Measurements from ENCODE around the gene OR4E2.
A peak's percentile ranks its signal among the peaks of the same experiment; 100 is the strongest.
"Not testable (repeated sequence)": the region's sequence is repeated elsewhere in the genome, so short reads cannot be mapped to it uniquely, and the experiment has no call there.

Gene OR4E2

DNA sequence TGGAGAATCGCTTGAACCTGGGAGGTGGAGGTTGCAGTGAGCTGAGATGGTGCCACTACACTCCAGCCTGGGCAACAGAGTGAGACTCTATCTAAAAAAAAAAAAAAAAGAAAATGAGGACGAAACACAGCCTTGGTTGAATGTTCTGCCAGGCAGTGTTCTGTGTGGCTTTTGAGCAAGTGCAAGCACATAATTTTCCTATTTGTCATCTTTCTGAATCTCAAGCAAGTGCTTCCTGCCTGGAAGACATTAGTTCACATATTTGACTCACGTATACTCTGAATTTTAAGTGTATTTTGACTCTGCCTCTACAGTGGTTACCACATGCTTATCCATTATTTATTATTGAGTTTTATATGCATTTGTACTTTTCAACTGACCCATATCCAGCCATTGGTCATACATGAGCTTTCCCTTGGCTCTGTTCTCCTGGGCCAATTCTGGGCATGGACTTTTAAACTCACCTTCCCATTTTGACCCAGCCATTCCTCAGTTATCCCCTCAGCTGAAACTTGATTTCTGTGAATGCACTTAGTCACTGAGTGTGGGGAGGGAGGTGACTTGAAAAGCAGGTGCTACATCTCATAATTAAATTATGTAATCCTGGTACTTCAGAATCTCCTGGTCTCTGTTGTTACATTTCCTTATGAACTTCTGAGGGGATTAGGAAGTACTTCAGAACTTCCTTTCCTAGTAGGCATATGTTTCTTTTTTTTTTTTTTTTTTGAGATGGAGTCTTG is 27.0 kb upstream of the OR4E2 start:
- Histone ChIP-seq H4K20me1 (ENCODE audit: insufficient read depth) (no peaks in the 10 kb centered on the region), H3K4me1 (ENCODE audit: low read depth, poor library complexity, severe bottlenecking) (peaks cover 6% of the 10 kb centered on the region), H2AFZ (ENCODE audit: low read depth) (no peak overlapping the region), H3K27me3 (ENCODE audit: insufficient read depth, low read depth) (no peaks in the 10 kb centered on the region), H3K79me2 (ENCODE audit: insufficient read depth, low read depth) (no peaks in the 10 kb centered on the region), H3K4me2 (no peak overlapping the region), H3K27ac (no peak overlapping the region), H3K36me3 (ENCODE audit: insufficient read depth) (no peaks in the 10 kb centered on the region), H3K4me3 (IDR thresholded peaks at IDR 0.05; ENCODE audit: insufficient read depth, low read depth, low read length) (no peak overlapping the region), H3K9ac (no peak overlapping the region)
- TF ChIP-seq, protein P1, sequence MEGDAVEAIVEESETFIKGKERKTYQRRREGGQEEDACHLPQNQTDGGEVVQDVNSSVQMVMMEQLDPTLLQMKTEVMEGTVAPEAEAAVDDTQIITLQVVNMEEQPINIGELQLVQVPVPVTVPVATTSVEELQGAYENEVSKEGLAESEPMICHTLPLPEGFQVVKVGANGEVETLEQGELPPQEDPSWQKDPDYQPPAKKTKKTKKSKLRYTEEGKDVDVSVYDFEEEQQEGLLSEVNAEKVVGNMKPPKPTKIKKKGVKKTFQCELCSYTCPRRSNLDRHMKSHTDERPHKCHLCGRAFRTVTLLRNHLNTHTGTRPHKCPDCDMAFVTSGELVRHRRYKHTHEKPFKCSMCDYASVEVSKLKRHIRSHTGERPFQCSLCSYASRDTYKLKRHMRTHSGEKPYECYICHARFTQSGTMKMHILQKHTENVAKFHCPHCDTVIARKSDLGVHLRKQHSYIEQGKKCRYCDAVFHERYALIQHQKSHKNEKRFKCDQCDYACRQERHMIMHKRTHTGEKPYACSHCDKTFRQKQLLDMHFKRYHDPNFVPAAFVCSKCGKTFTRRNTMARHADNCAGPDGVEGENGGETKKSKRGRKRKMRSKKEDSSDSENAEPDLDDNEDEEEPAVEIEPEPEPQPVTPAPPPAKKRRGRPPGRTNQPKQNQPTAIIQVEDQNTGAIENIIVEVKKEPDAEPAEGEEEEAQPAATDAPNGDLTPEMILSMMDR (conservative IDR thresholded peaks at IDR 0.05; ENCODE audit: low read depth, low read length): no peak

DNA sequence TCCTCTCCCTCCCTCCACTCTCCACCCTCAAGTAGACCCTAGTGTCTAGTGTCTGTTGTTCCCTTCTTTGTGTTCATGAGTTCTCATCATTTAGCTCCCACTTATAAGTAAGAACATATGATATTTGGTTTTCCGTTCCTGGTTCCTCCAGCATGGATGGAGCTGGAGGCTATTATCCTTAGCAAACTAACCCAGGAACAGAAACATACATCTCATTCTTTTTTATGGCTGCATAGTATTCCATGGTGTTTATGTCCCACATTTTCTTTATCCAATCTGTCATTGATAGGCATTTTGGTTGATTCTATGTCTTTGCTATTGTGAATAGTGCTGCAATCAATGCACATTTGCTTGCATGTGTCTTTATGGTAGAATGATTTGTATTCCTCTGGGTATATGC is 23.1 kb upstream of the OR4E2 start:
- H3K27ac ChIP-seq: peak overlapping the region; percentile 20; the same call in 1 of the 2 replicates
- not testable (repeated sequence) for H3K27me3 ChIP-seq (ENCODE audit: insufficient read depth, low read depth); H3K4me2 ChIP-seq; H3K36me3 ChIP-seq (ENCODE audit: insufficient read depth); H3K9ac ChIP-seq; H2AFZ ChIP-seq (ENCODE audit: low read depth); H4K20me1 ChIP-seq (ENCODE audit: insufficient read depth); H3K4me3 ChIP-seq (IDR thresholded peaks at IDR 0.05; ENCODE audit: insufficient read depth, low read depth, low read length); H3K4me1 ChIP-seq (ENCODE audit: low read depth, poor library complexity, severe bottlenecking); H3K79me2 ChIP-seq (ENCODE audit: insufficient read depth, low read depth)

DNA sequence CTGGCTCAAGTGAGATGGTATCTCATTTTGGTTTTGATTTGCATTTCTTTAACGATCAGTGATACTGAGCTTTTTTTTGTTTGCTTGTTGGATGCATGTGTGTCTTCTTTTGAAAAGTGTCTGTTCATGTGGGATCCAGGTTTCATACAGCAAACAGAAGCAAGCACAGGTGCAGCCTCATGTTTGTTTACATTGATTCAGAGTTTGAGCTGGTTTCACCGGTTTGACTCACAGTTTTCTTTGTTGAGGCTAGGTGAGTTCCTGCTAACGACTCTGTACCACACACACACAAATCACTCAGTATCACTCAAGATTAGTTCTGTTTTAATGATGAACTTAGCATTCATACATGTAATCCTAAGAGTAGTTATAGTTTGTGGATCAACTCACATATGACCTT is 22.6 kb upstream of the OR4E2 start:
- Histone ChIP-seq H3K4me3 (IDR thresholded peaks at IDR 0.05; ENCODE audit: insufficient read depth, low read depth, low read length) (no peak overlapping the region), H3K27me3 (ENCODE audit: insufficient read depth, low read depth) (no peaks in the 10 kb centered on the region), H4K20me1 (ENCODE audit: insufficient read depth) (no peaks in the 10 kb centered on the region), H3K4me1 (ENCODE audit: low read depth, poor library complexity, severe bottlenecking) (peaks cover 9% of the 10 kb centered on the region), H2AFZ (ENCODE audit: low read depth) (no peak overlapping the region), H3K9ac (no peak overlapping the region), H3K27ac (peak overlapping the region; percentile 20; the same call in 1 of the 2 replicates), H3K36me3 (ENCODE audit: insufficient read depth) (no peaks in the 10 kb centered on the region), H3K79me2 (ENCODE audit: insufficient read depth, low read depth) (no peaks in the 10 kb centered on the region), H3K4me2 (no peak overlapping the region)
- TF ChIP-seq, protein P1 (conservative IDR thresholded peaks at IDR 0.05; ENCODE audit: low read depth, low read length): no peak

DNA sequence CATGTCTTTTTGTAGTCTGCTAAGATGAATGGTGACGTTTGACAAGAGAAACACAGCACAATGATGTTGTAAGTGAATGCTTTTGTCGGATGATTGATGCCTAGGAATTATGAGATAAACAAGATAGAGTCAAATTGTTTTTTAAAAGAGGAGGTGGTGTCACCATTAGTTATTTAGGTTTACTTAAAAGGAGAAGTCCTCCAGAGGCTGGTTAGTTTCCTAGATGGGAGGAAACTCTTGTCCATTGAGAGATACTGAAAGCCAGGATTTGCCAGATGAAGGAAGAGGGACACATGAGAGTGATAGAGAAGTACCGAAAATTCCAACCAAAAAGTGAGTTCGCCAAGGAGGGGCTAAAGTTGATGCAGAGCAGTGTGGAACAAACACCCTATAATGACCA is 18.8 kb upstream of the OR4E2 start, which contains the start of gene OR10G2:
Gene OR10G2, minus strand, starts transcription at position 101 of the 400 bp plus-strand sequence. Its CDS starts 98 bp downstream, at position 3.
- Histone ChIP-seq H3K27me3 (ENCODE audit: insufficient read depth, low read depth) (no peaks in the 10 kb centered on the region), H3K4me2 (no peak within 1 kb of the TSS), H3K27ac (no peak within 1 kb of the TSS), H3K4me1 (ENCODE audit: low read depth, poor library complexity, severe bottlenecking) (peaks cover 9% of the 10 kb centered on the region), H2AFZ (ENCODE audit: low read depth) (no peak within 1 kb of the TSS), H3K36me3 (ENCODE audit: insufficient read depth) (no peaks in the 10 kb centered on the region), H3K9ac (no peak within 1 kb of the TSS), H3K4me3 (IDR thresholded peaks at IDR 0.05; ENCODE audit: insufficient read depth, low read depth, low read length) (no peak within 1 kb of the TSS), H4K20me1 (ENCODE audit: insufficient read depth) (no peaks in the 10 kb centered on the region), H3K79me2 (ENCODE audit: insufficient read depth, low read depth) (no peaks in the 10 kb centered on the region)
- TF ChIP-seq, protein P1 (conservative IDR thresholded peaks at IDR 0.05; ENCODE audit: low read depth, low read length): no peak

DNA sequence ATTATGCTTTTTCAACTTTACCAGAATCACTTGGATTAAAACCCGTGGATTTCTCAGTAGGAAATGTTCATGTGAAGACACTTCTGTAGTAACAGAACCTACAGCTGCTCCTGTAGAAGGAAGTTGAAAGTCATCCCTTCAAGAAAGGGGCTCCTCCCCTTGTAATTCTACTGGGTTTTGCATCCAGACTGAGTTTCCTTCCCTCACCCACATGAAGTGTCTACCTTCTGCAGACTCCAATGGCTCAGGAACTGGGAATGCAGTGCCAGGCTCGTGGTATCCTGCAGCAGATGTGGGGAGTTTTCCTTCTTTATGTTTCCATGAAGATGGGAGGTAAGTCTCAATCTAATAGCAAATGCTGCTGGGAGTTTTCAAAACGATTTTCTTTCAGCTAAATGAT is 11.0 kb upstream of the OR4E2 start:
- Histone ChIP-seq H3K4me2 (no peak overlapping the region), H3K4me1 (ENCODE audit: low read depth, poor library complexity, severe bottlenecking) (no peaks in the 10 kb centered on the region), H3K36me3 (ENCODE audit: insufficient read depth) (no peaks in the 10 kb centered on the region), H3K27ac (no peak overlapping the region), H3K79me2 (ENCODE audit: insufficient read depth, low read depth) (no peaks in the 10 kb centered on the region), H3K27me3 (ENCODE audit: insufficient read depth, low read depth) (no peaks in the 10 kb centered on the region), H3K9ac (no peak overlapping the region), H3K4me3 (IDR thresholded peaks at IDR 0.05; ENCODE audit: insufficient read depth, low read depth, low read length) (no peak overlapping the region), H4K20me1 (ENCODE audit: insufficient read depth) (no peaks in the 10 kb centered on the region), H2AFZ (ENCODE audit: low read depth) (no peak overlapping the region)
- TF ChIP-seq, protein P1 (conservative IDR thresholded peaks at IDR 0.05; ENCODE audit: low read depth, low read length): no peak
